ENCODE measurements around the gene SMG9. TPM values are rescaled to one million over a fixed set of nuclear protein-coding genes. Genes with fewer than 3 reads are reported as not detected.
A peak's percentile ranks its signal among the peaks of the same experiment; 100 is the strongest.
"Not testable (repeated sequence)": the region's sequence is repeated elsewhere in the genome, so short reads cannot be mapped to it uniquely, and the experiment has no call there.

Gene SMG9
- total RNA-seq, 2 experiments from 2014 or later, result 60.0 to 65.1 TPM

- no peak for DNase-seq
- peaks cover 62% of the 10 kb centered on the region for H3K36me3 Mint-ChIP-seq (ENCODE audit: low read depth)
- ChIA-PET CTCF (interaction anchor here (0.6 to 6.9 kb wide), 6 partner anchors 10 to 153 kb away, joined by 3 to 139 read pairs (median 26); partner anchors contain the start of genes KCNN4 and SMG9), POLR2A (interaction anchor here (6.0 kb wide), 1 partner anchor 13 kb away, joined by 103 read pairs; the partner anchor contains the start of gene SMG9)
- H3K27me3 Mint-ChIP-seq (ENCODE audit: low read depth), result no peaks in the 10 kb centered on the region
- H3K4me3 Mint-ChIP-seq, result no peak overlapping the region
- no peak for ATAC-seq
- H3K27ac Mint-ChIP-seq, result peak overlapping the region; percentile 93
- H3K9me3 Mint-ChIP-seq (ENCODE audit: insufficient read depth), result no peaks in the 10 kb centered on the region
- H3K4me1 Mint-ChIP-seq (ENCODE audit: low read depth), result peaks cover 54% of the 10 kb centered on the region
Measured at GRCh38 chr19:43767818-43768217, 13.1 kb upstream of the SMG9 start.

- DNase-seq (no peak), ATAC-seq (no peak)
- no peaks in the 10 kb centered on the region for H3K9me3 Mint-ChIP-seq (ENCODE audit: insufficient read depth)
- no peak overlapping the region for H3K4me3 Mint-ChIP-seq
- peaks cover 62% of the 10 kb centered on the region for H3K36me3 Mint-ChIP-seq (ENCODE audit: low read depth)
- H3K27me3 Mint-ChIP-seq (ENCODE audit: low read depth), result no peaks in the 10 kb centered on the region
- peaks cover 57% of the 10 kb centered on the region for H3K4me1 Mint-ChIP-seq (ENCODE audit: low read depth)
- H3K27ac Mint-ChIP-seq, result peak overlapping the region; percentile 93
- CTCF ChIA-PET, result interaction anchor here (0.6 to 6.9 kb wide), 6 partner anchors 11 to 152 kb away, joined by 3 to 139 read pairs (median 26); partner anchors contain the start of genes KCNN4 and SMG9
- POLR2A ChIA-PET, result interaction anchor here (6.0 kb wide), 1 partner anchor 13 kb away, joined by 103 read pairs; the partner anchor contains the start of gene SMG9
Measured at GRCh38 chr19:43767316-43767715, 12.6 kb upstream of the SMG9 start.

DNA sequence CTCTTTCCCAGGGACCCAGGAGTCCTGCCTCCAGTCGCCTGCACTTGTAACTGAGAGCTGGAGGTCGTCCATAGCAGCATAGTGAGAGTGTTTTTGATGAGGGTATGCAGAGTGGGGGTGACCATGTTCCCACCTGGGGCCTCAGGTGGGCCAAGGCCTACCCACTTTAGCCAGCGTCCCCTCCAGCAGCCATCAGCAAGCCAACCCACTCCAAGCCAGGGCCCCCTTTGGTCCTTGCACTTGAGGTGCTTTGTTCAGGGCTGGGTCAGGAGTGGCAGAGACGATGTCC lies 11.9 kb upstream of the SMG9 start:
- no peak for DNase-seq
- ChIA-PET POLR2A (interaction anchor here (0.7 to 6.0 kb wide), 4 partner anchors 10 to 14 kb away, joined by 3 to 103 read pairs (median 10); partner anchors contain the start of genes KCNN4 and SMG9), CTCF (interaction anchor here (0.8 to 6.9 kb wide), 15 partner anchors 11 to 211 kb away, joined by 3 to 139 read pairs (median 4); partner anchors contain the start of genes KCNN4 and SMG9)
- peaks cover 57% of the 10 kb centered on the region for H3K4me1 Mint-ChIP-seq (ENCODE audit: low read depth)
- H3K9me3 Mint-ChIP-seq (ENCODE audit: insufficient read depth), result no peaks in the 10 kb centered on the region
- H3K36me3 Mint-ChIP-seq (ENCODE audit: low read depth), result peaks cover 62% of the 10 kb centered on the region
- H3K27me3 Mint-ChIP-seq (ENCODE audit: low read depth), result no peaks in the 10 kb centered on the region
- peak overlapping the region; percentile 49 for H3K4me3 Mint-ChIP-seq
- ATAC-seq, result no peak
- H3K27ac Mint-ChIP-seq, result peak overlapping the region; percentile 93

- Mint-ChIP-seq H3K9me3 (ENCODE audit: insufficient read depth) (no peaks in the 10 kb centered on the region), H3K27ac (peak overlapping the region; percentile 93), H3K27me3 (ENCODE audit: low read depth) (no peaks in the 10 kb centered on the region), H3K36me3 (ENCODE audit: low read depth) (peaks cover 54% of the 10 kb centered on the region), H3K4me1 (ENCODE audit: low read depth) (peaks cover 56% of the 10 kb centered on the region), H3K4me3 (peak overlapping the region; percentile 49)
- ATAC-seq (peak; percentile 83), DNase-seq (peak; percentile 86)
- POLR2A ChIA-PET, result interaction anchor here (0.9 to 6.0 kb wide), 4 partner anchors 11 to 15 kb away, joined by 6 to 103 read pairs (median 15); partner anchors contain the start of genes KCNN4 and SMG9
- CTCF ChIA-PET, result interaction anchor here (0.6 to 6.9 kb wide), 16 partner anchors 10 to 326 kb away, joined by 3 to 139 read pairs (median 4); partner anchors contain the start of genes KCNN4, PLAUR, SMG9 and ZNF45
Measured at GRCh38 chr19:43765109-43765876, 10.5 kb upstream of the SMG9 start.

GRCh38 chr19:43764684-43765083 lies 9.9 kb upstream of the SMG9 start:
- POLR2A ChIA-PET, result interaction anchor here (0.9 to 6.0 kb wide), 3 partner anchors 10 to 16 kb away, joined by 6 to 103 read pairs (median 12); partner anchors contain the start of genes KCNN4 and SMG9
- Mint-ChIP-seq H3K27ac (peak overlapping the region; percentile 93), H3K4me1 (ENCODE audit: low read depth) (peaks cover 54% of the 10 kb centered on the region), H3K36me3 (ENCODE audit: low read depth) (peaks cover 49% of the 10 kb centered on the region), H3K4me3 (peak overlapping the region; percentile 49)
- not testable (repeated sequence) for ATAC-seq; H3K9me3 Mint-ChIP-seq (ENCODE audit: insufficient read depth); DNase-seq; H3K27me3 Mint-ChIP-seq (ENCODE audit: low read depth)
- CTCF ChIA-PET, result interaction anchor here (0.7 to 6.9 kb wide), 12 partner anchors 9 to 326 kb away, joined by 3 to 139 read pairs (median 10); partner anchors contain the start of genes KCNN4, PLAUR, SMG9 and ZNF45

DNA sequence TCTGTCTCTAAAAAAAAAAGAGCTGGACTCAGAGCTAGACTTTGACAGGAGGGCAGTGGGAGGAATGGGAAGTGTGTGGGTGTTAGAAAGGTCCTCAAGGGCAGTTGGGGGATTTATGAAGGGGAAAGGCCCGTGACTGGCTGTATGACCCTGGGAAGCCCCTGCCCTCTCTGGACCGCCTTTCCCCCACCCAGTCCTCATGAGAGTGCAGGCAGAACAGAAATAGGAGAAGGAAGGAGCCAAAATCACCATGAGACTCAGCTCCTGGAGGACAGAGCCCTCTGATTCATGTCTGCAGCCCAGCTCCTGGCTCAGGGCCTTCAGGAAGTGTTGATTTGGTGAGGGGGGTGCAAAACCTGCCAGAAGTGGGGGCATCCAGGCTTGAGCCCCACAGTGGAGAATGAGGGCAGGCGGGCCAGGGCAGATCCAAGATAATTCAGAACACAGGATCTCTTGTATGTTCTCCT lies 8.7 kb upstream of the SMG9 start:
- no peak overlapping the region for H3K4me3 Mint-ChIP-seq
- POLR2A ChIA-PET, result interaction anchor here (0.6 to 6.0 kb wide), 3 partner anchors 9 to 1108 kb away, joined by 3 to 103 read pairs (median 5); partner anchors contain the start of gene SMG9
- ATAC-seq, result no peak

DNA sequence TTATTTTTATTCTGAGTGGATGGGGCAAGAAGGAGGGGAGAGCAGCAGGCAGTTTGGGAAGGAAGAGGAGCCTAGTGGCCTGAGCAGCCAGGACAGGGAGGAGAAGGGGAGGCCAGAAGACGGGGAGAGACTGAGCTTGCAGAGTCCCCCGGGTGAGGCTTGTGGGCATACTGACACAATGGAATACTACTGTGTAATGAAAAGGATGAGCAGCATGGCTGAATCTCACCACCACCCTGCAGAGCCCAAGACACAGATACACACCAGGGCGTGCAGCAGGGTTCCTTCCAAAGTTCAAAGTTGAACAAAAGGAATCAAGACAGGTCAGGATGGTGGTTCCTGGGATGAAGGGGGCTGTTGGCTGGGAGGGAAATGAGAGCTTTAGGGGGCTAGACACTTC lies 8.1 kb upstream of the SMG9 start:
- POLR2A ChIA-PET, result interaction anchor here (0.6 to 6.0 kb wide), 3 partner anchors 8 to 1109 kb away, joined by 3 to 103 read pairs (median 5); partner anchors contain the start of gene SMG9
- H3K9me3 Mint-ChIP-seq (ENCODE audit: insufficient read depth), result no peaks in the 10 kb centered on the region
- ATAC-seq, result no peak

More for the DNA sequence above, 8.7 kb upstream of the SMG9 start:
- CTCF ChIA-PET, result interaction anchor here (1.2 to 6.7 kb wide), 4 partner anchors 8 to 179 kb away, joined by 3 to 103 read pairs (median 12); partner anchors contain the start of gene SMG9
- Mint-ChIP-seq H3K9me3 (ENCODE audit: insufficient read depth) (no peaks in the 10 kb centered on the region), H3K36me3 (ENCODE audit: low read depth) (peaks cover 38% of the 10 kb centered on the region), H3K27ac (no peak overlapping the region), H3K4me1 (ENCODE audit: low read depth) (peaks cover 61% of the 10 kb centered on the region), H3K27me3 (ENCODE audit: low read depth) (no peaks in the 10 kb centered on the region)
- DNase-seq, result no peak

GRCh38 chr19:43760941-43761340 lies 6.2 kb upstream of the SMG9 start:
- POLR2A ChIA-PET, result interaction anchor here (1.0 kb wide), 1 partner anchor 23 kb away, joined by 3 read pairs; no protein-coding TSS in a partner anchor
- Mint-ChIP-seq H3K27ac (no peak overlapping the region), H3K9me3 (ENCODE audit: insufficient read depth) (no peaks in the 10 kb centered on the region), H3K27me3 (ENCODE audit: low read depth) (no peaks in the 10 kb centered on the region), H3K4me3 (no peak overlapping the region), H3K4me1 (ENCODE audit: low read depth) (peaks cover 59% of the 10 kb centered on the region), H3K36me3 (ENCODE audit: low read depth) (peaks cover 34% of the 10 kb centered on the region)
- CTCF ChIA-PET, result interaction anchor here (1.0 to 1.6 kb wide), 3 partner anchors 16 to 32 kb away, joined by 3 to 4 read pairs (median 3); no protein-coding TSS in a partner anchor
- no peak for DNase-seq
- ATAC-seq, result no peak

More for the DNA sequence above, 8.1 kb upstream of the SMG9 start:
- peaks cover 61% of the 10 kb centered on the region for H3K4me1 Mint-ChIP-seq (ENCODE audit: low read depth)
- no peaks in the 10 kb centered on the region for H3K27me3 Mint-ChIP-seq (ENCODE audit: low read depth)
- no peak for DNase-seq
- CTCF ChIA-PET, result interaction anchor here (1.1 to 6.7 kb wide), 6 partner anchors 7 to 178 kb away, joined by 3 to 103 read pairs (median 6); partner anchors contain the start of gene SMG9
- H3K36me3 Mint-ChIP-seq (ENCODE audit: low read depth), result peaks cover 36% of the 10 kb centered on the region
- no peak overlapping the region for H3K4me3 Mint-ChIP-seq
- H3K27ac Mint-ChIP-seq, result peak overlapping the region; percentile 3

- Mint-ChIP-seq H3K9me3 (ENCODE audit: insufficient read depth) (no peaks in the 10 kb centered on the region), H3K27me3 (ENCODE audit: low read depth) (no peaks in the 10 kb centered on the region), H3K4me1 (ENCODE audit: low read depth) (peaks cover 45% of the 10 kb centered on the region), H3K27ac (no peak overlapping the region), H3K36me3 (ENCODE audit: low read depth) (peaks cover 32% of the 10 kb centered on the region), H3K4me3 (no peak overlapping the region)
- ATAC-seq (no peak), DNase-seq (no peak)
- ChIA-PET POLR2A (interaction anchor here (0.9 kb wide), 1 partner anchor 19 kb away, joined by 3 read pairs; no protein-coding TSS in a partner anchor), CTCF (interaction anchor here (1.5 to 8.3 kb wide), 3 partner anchors 7 to 91 kb away, joined by 4 to 103 read pairs (median 4); no protein-coding TSS in a partner anchor)
Measured at GRCh38 chr19:43759515-43759914, 4.8 kb upstream of the SMG9 start.

GRCh38 chr19:43755256-43755801 lies 567 bp upstream of the SMG9 start:
- DNase-seq (peak; percentile 89), ATAC-seq (peak; percentile 25)
- H3K27me3 Mint-ChIP-seq (ENCODE audit: low read depth), result no peaks in the 10 kb centered on the region
- peak overlapping the region; percentile 99 for H3K27ac Mint-ChIP-seq
- CTCF ChIA-PET, result interaction anchor here (1.0 to 8.3 kb wide), 5 partner anchors 10 to 159 kb away, joined by 3 to 103 read pairs (median 13); partner anchors contain the start of genes IRGQ and ZNF576
- H3K4me1 Mint-ChIP-seq (ENCODE audit: low read depth), result peaks cover 50% of the 10 kb centered on the region
- peaks cover 47% of the 10 kb centered on the region for H3K36me3 Mint-ChIP-seq (ENCODE audit: low read depth)
- peak overlapping the region; percentile 98 for H3K4me3 Mint-ChIP-seq
- POLR2A ChIA-PET, result interaction anchor here (0.5 to 6.7 kb wide), 7 partner anchors 10 to 222 kb away, joined by 3 to 103 read pairs (median 8); partner anchors contain the start of genes KCNN4 and ZNF575
- no peaks in the 10 kb centered on the region for H3K9me3 Mint-ChIP-seq (ENCODE audit: insufficient read depth)

DNA sequence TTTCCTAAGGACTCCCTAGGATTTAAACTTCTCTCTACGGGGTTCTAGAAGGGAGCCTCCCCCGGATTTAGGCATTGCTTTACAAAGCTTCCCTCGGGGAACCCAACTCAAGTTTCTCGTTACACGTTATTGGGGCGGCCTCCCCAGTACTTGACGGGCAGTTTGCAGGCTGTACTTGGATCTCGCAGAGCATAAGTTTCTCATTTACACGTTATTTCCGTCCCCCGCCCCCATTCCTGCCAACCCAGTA lies 584 bp downstream of the SMG9 start:
- peak overlapping the region; percentile 98 for H3K4me3 Mint-ChIP-seq
- CTCF ChIA-PET, result interaction anchor here (1.0 to 8.3 kb wide), 5 partner anchors 9 to 158 kb away, joined by 3 to 103 read pairs (median 13); partner anchors contain the start of genes IRGQ and ZNF576
- no peak for DNase-seq
- H3K27ac Mint-ChIP-seq, result peak overlapping the region; percentile 99
- H3K36me3 Mint-ChIP-seq (ENCODE audit: low read depth), result peaks cover 55% of the 10 kb centered on the region
- POLR2A ChIA-PET, result interaction anchor here (1.0 to 6.7 kb wide), 9 partner anchors 9 to 411 kb away, joined by 3 to 103 read pairs (median 4); partner anchors contain the start of genes KCNN4, ZNF226 and ZNF283
- H3K27me3 Mint-ChIP-seq (ENCODE audit: low read depth), result no peaks in the 10 kb centered on the region
- peaks cover 46% of the 10 kb centered on the region for H3K4me1 Mint-ChIP-seq (ENCODE audit: low read depth)
- ATAC-seq, result no peak
- no peaks in the 10 kb centered on the region for H3K9me3 Mint-ChIP-seq (ENCODE audit: insufficient read depth)
